DOHH2 (cell line): ENCODE data around the gene MON1B.

Experiments
- H3F3A ChIP-seq: fragments of 200-600 bp; sonication (generic), shearing (Covaris generic); 2 replicates; pipeline ENCODE4 v1.6.0; 2016; ENCODE audit warnings: antibody characterized with exemption, mild to moderate bottlenecking; ENCODE audit not compliant: control insufficient read depth, insufficient read depth
- H3K27ac ChIP-seq: fragments of 200-600 bp; sonication (generic); 2 replicates; pipeline ENCODE4 v1.5.1; 2014; ENCODE audit warnings: low read depth, mild to moderate bottlenecking, low read length, moderate library complexity
- H3K27me3 ChIP-seq: fragments of 200-600 bp; sonication (generic); 2 replicates; pipeline ENCODE4 v1.6.1; 2014; ENCODE audit warnings: mild to moderate bottlenecking, low read length, mixed read lengths; ENCODE audit not compliant: control insufficient read depth
- H3K36me3 ChIP-seq: fragments of 200-600 bp; sonication (generic); 2 replicates; pipeline ENCODE4 v1.6.1; 2014; ENCODE audit warnings: mild to moderate bottlenecking, low read length, moderate library complexity, mixed read lengths; ENCODE audit not compliant: control insufficient read depth
- H3K4me1 ChIP-seq: fragments of 200-600 bp; sonication (generic); 2 replicates; pipeline ENCODE4 v1.6.1; 2014; ENCODE audit warnings: mild to moderate bottlenecking, low read length, mixed read lengths; ENCODE audit not compliant: control insufficient read depth
- H3K4me2 ChIP-seq: fragments of 200-600 bp; sonication (generic); 2 replicates; pipeline ENCODE4 v1.6.0; 2014; ENCODE audit warnings: mild to moderate bottlenecking, low read length, moderate library complexity
- H3K4me3 ChIP-seq: fragments of 200-600 bp; sonication (generic); 2 replicates; pipeline ENCODE4 v1.5.1; 2014; ENCODE audit warnings: mild to moderate bottlenecking, low read length, mixed read lengths
- H3K79me2 ChIP-seq: fragments of 200-600 bp; sonication (generic); 2 replicates; pipeline ENCODE4 v1.6.1; 2014; ENCODE audit warnings: mild to moderate bottlenecking, low read length, mixed read lengths; ENCODE audit not compliant: control insufficient read depth
- H3K9me2 ChIP-seq: fragments of 200-600 bp; sonication (generic); replicated peaks from 2 replicates; pipeline ENCODE4 v1.6.1; 2014; ENCODE audit warnings: mild to moderate bottlenecking, low read length, mixed read lengths; ENCODE audit not compliant: control insufficient read depth
- H3K9me3 ChIP-seq: fragments of 200-600 bp; sonication (generic); 2 replicates; pipeline ENCODE4 v1.6.1; 2014; ENCODE audit warnings: antibody characterized with exemption, low read length, mixed read lengths; ENCODE audit not compliant: control insufficient read depth, insufficient read depth
- H4K20me1 ChIP-seq: fragments of 200-600 bp; sonication (generic); 2 replicates; pipeline ENCODE4 v1.6.0; 2014; ENCODE audit warnings: low read depth, mild to moderate bottlenecking, antibody characterized with exemption, low read length, moderate library complexity; ENCODE audit not compliant: control insufficient read depth, insufficient read depth
- CTCF ChIP-seq: fragments of 200-600 bp; sonication (generic); IDR thresholded peaks from one replicate; pipeline ENCODE4 v1.5.1; 2014; ENCODE audit warnings: antibody characterized with exemption, mild to moderate bottlenecking, low read depth, low read length; ENCODE audit not compliant: poor library complexity, severe bottlenecking
- EZH2phosphoT487 ChIP-seq: fragments of 200-600 bp; sonication (generic); IDR thresholded peaks from 2 replicates; pipeline ENCODE4 v1.6.1; 2017; ENCODE audit warnings: borderline replicate concordance, mild to moderate bottlenecking, antibody characterized with exemption, low read length, moderate library complexity, mixed read lengths

The MON1B gene

GRCh38 chr16:77170805-77171204 is 20.2 kb upstream of the MON1B start:
- no peaks in the 10 kb centered on the region for H3K79me2 ChIP-seq
- H3K27ac ChIP-seq = no peak overlapping the region
- no peaks in the 10 kb centered on the region for H3K36me3 ChIP-seq
- H3K27me3 ChIP-seq = no peaks in the 10 kb centered on the region
- H3K9me3 ChIP-seq = 0 out of 2 replicates have a peak, but pooled peaks cover 3% of the 10 kb centered on the region
- H3K4me3 ChIP-seq = no peak overlapping the region
- TF ChIP-seq CTCF = no peak
- no peak for TF ChIP-seq EZH2phosphoT487
- peaks cover 22% of the 10 kb centered on the region for H3K4me1 ChIP-seq
- H3K4me2 ChIP-seq = no peak overlapping the region
- H3K9me2 ChIP-seq = no peaks in the 10 kb centered on the region
- no peaks in the 10 kb centered on the region for H4K20me1 ChIP-seq
- H3F3A ChIP-seq = no peaks in the 10 kb centered on the region

GRCh38 chr16:77171745-77172635 is 19.0 kb upstream of the MON1B start:
- Histone ChIP-seq H3K79me2 (no peaks in the 10 kb centered on the region), H3F3A (no peaks in the 10 kb centered on the region), H3K27ac (no peak overlapping the region), H3K4me1 (peaks cover 22% of the 10 kb centered on the region), H3K36me3 (no peaks in the 10 kb centered on the region), H4K20me1 (no peaks in the 10 kb centered on the region), H3K4me2 (no peak overlapping the region), H3K9me2 (no peaks in the 10 kb centered on the region), H3K9me3 (0 out of 2 replicates have a peak, but pooled peaks cover 3% of the 10 kb centered on the region), H3K27me3 (no peaks in the 10 kb centered on the region), H3K4me3 (no peak overlapping the region)
- no peak for TF ChIP-seq EZH2phosphoT487
- TF ChIP-seq CTCF = peak; percentile 72

GRCh38 chr16:77172951-77173350 is 18.0 kb upstream of the MON1B start:
- TF ChIP-seq EZH2phosphoT487 (no peak), CTCF (no peak)
- H3K27ac ChIP-seq = no peak overlapping the region
- H4K20me1 ChIP-seq = no peaks in the 10 kb centered on the region
- H3K4me3 ChIP-seq = no peak overlapping the region
- H3K36me3 ChIP-seq = no peaks in the 10 kb centered on the region
- no peaks in the 10 kb centered on the region for H3K79me2 ChIP-seq
- H3K27me3 ChIP-seq = no peaks in the 10 kb centered on the region
- H3K4me2 ChIP-seq = no peak overlapping the region
- H3K9me2 ChIP-seq = no peaks in the 10 kb centered on the region
- no peaks in the 10 kb centered on the region for H3K9me3 ChIP-seq
- peaks cover 22% of the 10 kb centered on the region for H3K4me1 ChIP-seq
- H3F3A ChIP-seq = no peaks in the 10 kb centered on the region
